ENCODE results near the gene MYO6. TPM values are rescaled to one million over a fixed set of nuclear protein-coding genes. Genes with fewer than 3 reads are reported as not detected.

Gene MYO6
- total RNA-seq, 1 donor, result 16.4 TPM

DNA sequence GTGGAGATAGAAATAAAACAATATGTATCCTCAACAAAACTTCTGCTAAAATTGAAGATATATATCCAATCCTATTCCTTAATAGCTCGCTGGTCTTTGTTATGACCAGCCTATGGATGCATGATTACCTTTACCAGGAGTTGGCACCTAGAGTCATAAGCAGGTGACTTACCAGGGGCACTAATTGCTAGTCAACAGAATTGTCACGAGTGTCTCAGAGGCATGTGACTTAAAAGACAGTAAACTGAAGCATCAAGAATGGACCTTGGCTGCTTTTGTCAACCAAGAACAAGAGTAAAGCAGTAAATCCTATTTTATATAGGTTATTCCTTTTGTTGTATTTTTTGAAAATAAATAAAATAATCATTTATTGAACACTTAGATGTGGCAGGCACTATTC is 115.4 kb downstream of the MYO6 start:
- no peak overlapping the region for H3K4me3 ChIP-seq (ENCODE audit: low read depth, low read length)
- TF ChIP-seq, protein P1, sequence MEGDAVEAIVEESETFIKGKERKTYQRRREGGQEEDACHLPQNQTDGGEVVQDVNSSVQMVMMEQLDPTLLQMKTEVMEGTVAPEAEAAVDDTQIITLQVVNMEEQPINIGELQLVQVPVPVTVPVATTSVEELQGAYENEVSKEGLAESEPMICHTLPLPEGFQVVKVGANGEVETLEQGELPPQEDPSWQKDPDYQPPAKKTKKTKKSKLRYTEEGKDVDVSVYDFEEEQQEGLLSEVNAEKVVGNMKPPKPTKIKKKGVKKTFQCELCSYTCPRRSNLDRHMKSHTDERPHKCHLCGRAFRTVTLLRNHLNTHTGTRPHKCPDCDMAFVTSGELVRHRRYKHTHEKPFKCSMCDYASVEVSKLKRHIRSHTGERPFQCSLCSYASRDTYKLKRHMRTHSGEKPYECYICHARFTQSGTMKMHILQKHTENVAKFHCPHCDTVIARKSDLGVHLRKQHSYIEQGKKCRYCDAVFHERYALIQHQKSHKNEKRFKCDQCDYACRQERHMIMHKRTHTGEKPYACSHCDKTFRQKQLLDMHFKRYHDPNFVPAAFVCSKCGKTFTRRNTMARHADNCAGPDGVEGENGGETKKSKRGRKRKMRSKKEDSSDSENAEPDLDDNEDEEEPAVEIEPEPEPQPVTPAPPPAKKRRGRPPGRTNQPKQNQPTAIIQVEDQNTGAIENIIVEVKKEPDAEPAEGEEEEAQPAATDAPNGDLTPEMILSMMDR (IDR thresholded peaks at IDR 0.05; ENCODE audit: insufficient read depth, low read length), result no peak
- DNase-seq (ENCODE audit: low read depth), result no peak

DNA sequence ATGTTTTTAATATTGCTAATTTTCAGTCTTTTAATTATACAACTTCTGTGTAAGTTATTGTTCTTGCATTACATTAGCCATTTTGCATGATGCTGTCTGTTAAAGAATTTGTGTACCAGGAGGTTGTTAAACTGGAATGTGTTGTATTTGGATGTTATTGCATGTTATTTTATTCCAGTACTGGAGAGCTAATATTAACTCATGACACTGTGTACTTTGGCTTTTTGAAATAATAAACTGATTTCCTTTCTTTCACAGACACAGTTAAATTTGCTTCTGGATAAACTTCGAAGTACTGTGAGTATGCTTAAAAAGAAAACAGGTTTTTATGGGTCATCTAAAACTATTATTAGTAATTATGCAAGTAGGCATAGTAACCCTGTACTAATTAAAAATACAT is 121.3 kb downstream of the MYO6 start:
- TF ChIP-seq, protein P1 (IDR thresholded peaks at IDR 0.05; ENCODE audit: insufficient read depth, low read length), result no peak
- no peak for DNase-seq (ENCODE audit: low read depth)
- no peak overlapping the region for H3K4me3 ChIP-seq (ENCODE audit: low read depth, low read length)

DNA sequence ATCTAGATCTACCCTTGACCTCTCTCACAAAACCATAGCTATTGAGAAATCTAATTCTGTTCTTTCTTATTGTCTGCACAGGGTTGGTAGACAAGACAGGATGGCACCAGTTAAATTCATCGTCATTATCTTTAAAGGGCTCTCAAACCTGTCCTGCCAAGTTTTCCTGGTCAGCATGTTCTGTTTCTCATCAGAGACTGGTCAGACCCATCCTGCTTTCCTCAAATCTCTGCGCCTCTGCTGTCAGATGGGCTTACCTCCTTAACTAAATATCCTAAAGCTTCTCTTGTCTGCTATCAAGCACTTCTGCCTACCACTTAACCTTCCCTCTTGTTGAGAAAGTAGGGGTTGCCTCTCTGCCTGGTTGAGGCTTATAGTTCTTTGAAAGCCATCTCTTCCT is 125.2 kb downstream of the MYO6 start:
- H3K4me3 ChIP-seq (ENCODE audit: low read depth, low read length), result no peak overlapping the region
- DNase-seq (ENCODE audit: low read depth), result no peak
- TF ChIP-seq, protein P1 (IDR thresholded peaks at IDR 0.05; ENCODE audit: insufficient read depth, low read length), result no peak

DNA sequence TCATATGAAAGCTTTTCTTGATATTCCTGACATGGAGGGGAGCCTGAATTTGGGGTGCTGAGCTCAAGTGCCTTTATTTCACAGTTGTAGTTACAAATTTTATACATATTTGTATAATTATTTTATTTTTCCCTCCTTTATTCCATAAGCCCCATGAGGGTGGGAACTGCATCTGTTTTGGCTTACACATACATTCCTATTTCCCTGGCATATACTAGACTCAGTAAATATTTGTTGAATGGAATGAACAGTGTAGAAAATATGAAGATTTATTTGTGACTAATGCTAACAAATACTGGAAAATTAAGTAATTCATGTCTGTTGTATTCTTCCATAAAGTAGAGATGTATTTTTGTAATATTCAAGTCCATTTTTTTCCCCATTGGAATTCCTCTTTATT is 127.1 kb downstream of the MYO6 start:
- DNase-seq (ENCODE audit: low read depth), result no peak
- TF ChIP-seq, protein P1 (IDR thresholded peaks at IDR 0.05; ENCODE audit: insufficient read depth, low read length), result no peak
- H3K4me3 ChIP-seq (ENCODE audit: low read depth, low read length), result no peak overlapping the region

DNA sequence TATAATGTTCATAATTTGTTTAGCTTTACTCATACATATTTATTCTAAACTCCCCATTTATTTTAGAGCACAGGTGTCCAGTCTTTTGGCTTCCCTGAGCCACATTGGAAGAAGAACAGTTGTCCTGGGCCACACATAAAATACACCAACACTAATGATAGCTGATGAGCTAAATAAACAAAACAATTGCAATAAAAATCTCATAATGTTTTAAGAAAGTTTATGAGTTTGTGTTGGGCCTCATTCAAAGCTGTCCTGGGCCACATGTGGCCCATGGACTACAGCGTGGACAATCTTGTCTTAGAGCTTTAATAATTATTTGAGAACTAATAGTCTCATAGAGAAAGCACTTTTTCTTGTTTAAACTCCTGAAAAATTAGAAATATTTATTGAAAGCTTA is 131.3 kb downstream of the MYO6 start:
- no peak overlapping the region for H3K4me3 ChIP-seq (ENCODE audit: low read depth, low read length)
- no peak for DNase-seq (ENCODE audit: low read depth)
- TF ChIP-seq, protein P1 (IDR thresholded peaks at IDR 0.05; ENCODE audit: insufficient read depth, low read length), result no peak

DNA sequence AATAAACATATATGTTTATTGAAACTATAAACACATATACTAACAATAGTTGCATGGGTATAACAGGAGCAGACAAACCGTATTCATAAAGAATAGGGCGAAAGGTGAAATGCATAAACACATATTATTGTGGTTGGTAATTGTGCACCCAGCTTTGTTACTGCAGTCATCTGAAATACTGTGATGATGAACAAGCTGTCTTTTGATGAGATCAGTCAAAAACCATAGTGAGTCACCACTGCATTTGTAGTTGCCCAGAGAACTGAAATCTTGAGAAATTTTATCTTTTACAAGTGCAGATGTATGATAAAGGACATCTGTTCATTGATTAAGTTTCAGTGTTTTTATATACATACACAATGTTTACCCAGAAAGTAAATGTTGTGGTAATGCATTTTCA is 133.7 kb downstream of the MYO6 start:
- TF ChIP-seq, protein P1 (IDR thresholded peaks at IDR 0.05; ENCODE audit: insufficient read depth, low read length), result no peak
- DNase-seq (ENCODE audit: low read depth), result peak; percentile 35
- no peak overlapping the region for H3K4me3 ChIP-seq (ENCODE audit: low read depth, low read length)

DNA sequence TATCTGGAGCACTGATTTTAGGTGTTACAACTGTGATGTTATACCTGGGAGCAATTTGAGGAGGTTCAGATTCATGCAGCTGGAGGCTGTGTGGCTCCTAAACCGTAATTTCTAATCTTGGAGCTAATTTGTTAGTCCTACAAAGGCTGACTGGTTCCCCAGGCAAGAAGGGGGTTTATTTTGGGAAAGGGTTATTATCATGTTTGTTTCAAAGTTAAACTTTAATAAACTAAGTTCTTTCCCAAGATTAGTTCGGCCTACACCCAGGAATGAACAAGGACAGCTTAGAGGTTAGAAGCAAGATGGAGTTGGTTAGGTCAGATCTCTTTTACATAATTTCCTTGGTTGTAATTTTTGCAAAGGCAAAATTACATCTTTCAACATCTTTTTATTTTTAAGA is 135.8 kb downstream of the MYO6 start:
- TF ChIP-seq, protein P1 (IDR thresholded peaks at IDR 0.05; ENCODE audit: insufficient read depth, low read length), result no peak
- H3K4me3 ChIP-seq (ENCODE audit: low read depth, low read length), result no peak overlapping the region
- no peak for DNase-seq (ENCODE audit: low read depth)

All from fibroblast of the aortic adventitia (primary cell).